GM12864 (cell line): ENCODE measurements around the gene WNT7A.
"Not testable (repeated sequence)": the region's sequence is repeated elsewhere in the genome, so short reads cannot be mapped to it uniquely, and the experiment has no call there.

Source experiments
- DNase-seq: peaks from one replicate; pipeline ENCODE4 v3.0.0-alpha.2; 2011; ENCODE audit warnings: low read depth
- H3K4me3 ChIP-seq: 2 replicates; pipeline ENCODE4 v1.5.1; 2011; ENCODE audit warnings: mild to moderate bottlenecking, low read depth, low read length, control low read depth
- CTCF ChIP-seq: IDR thresholded peaks from 2 replicates; pipeline ENCODE4 v1.5.1; 2011; ENCODE audit warnings: low read depth, mild to moderate bottlenecking, moderate library complexity, low read length, control low read depth, inconsistent platforms; ENCODE audit errors: missing control alignments

WNT7A gene

GRCh38 chr3:13857702-13858380 lies 22.0 kb downstream of the WNT7A start:
- TF ChIP-seq CTCF = no peak
- no peak overlapping the region for H3K4me3 ChIP-seq
- DNase-seq = no peak

GRCh38 chr3:13856628-13857027 lies 23.2 kb downstream of the WNT7A start:
- H3K4me3 ChIP-seq, DNase-seq: not testable (repeated sequence)

GRCh38 chr3:13856006-13856405 lies 23.9 kb downstream of the WNT7A start:
- H3K4me3 ChIP-seq = no peak overlapping the region
- TF ChIP-seq CTCF = no peak
- DNase-seq = no peak

GRCh38 chr3:13854492-13854891 lies 25.4 kb downstream of the WNT7A start:
- no peak overlapping the region for H3K4me3 ChIP-seq
- DNase-seq = no peak
- TF ChIP-seq CTCF = no peak

GRCh38 chr3:13853978-13854296 lies 25.9 kb downstream of the WNT7A start:
- DNase-seq = no peak
- TF ChIP-seq CTCF = no peak
- H3K4me3 ChIP-seq = no peak overlapping the region

GRCh38 chr3:13853256-13853977 lies 26.5 kb downstream of the WNT7A start:
- no peak overlapping the region for H3K4me3 ChIP-seq
- DNase-seq = no peak
- no peak for TF ChIP-seq CTCF

GRCh38 chr3:13852638-13853009 lies 27.2 kb downstream of the WNT7A start:
- no peak for TF ChIP-seq CTCF
- H3K4me3 ChIP-seq = no peak overlapping the region
- DNase-seq = no peak
